SJCRH30 (cell line): ENCODE data around the gene SH3GL2. TPM values are rescaled to one million over a fixed set of nuclear protein-coding genes. Genes with fewer than 3 reads are reported as not detected.

Source experiments
- DNase-seq, 2 experiments: peaks; one replicate each; pipeline ENCODE4 v3.0.0-alpha.2; 2015 to 2020
- H3K27ac ChIP-seq: fragments of 250-450 bp; sonication (Bioruptor Pico); 2 replicates; pipeline ENCODE4 v1.5.1; 2020; ENCODE audit warnings: mild to moderate bottlenecking, moderate library complexity
- H3K27me3 ChIP-seq: fragments of 250-450 bp; sonication (Bioruptor Pico); 2 replicates; pipeline ENCODE4 v1.5.1; 2020; ENCODE audit warnings: mild to moderate bottlenecking, moderate library complexity
- H3K36me3 ChIP-seq: fragments of 250-450 bp; sonication (Bioruptor Pico); 2 replicates; pipeline ENCODE4 v1.5.1; 2020; ENCODE audit warnings: mild to moderate bottlenecking, moderate library complexity
- H3K4me1 ChIP-seq: fragments of 250-450 bp; sonication (Bioruptor Pico); 2 replicates; pipeline ENCODE4 v1.5.1; 2020; ENCODE audit warnings: mild to moderate bottlenecking, moderate library complexity
- H3K4me3 ChIP-seq: fragments of 250-450 bp; sonication (Bioruptor Pico); 2 replicates; pipeline ENCODE4 v1.5.1; 2020; ENCODE audit warnings: mild to moderate bottlenecking, moderate library complexity
- H3K9me3 ChIP-seq: fragments of 250-450 bp; sonication (Bioruptor Pico); replicated peaks from 2 replicates; pipeline ENCODE4 v1.5.1; 2020; ENCODE audit warnings: mild to moderate bottlenecking, moderate library complexity
- total RNA-seq: library from RNA; depleted of rRNA; stranded (reverse); fragments of >200 nt; shearing (Covaris generic); gene quantifications from 2 replicates; pipeline ENCODE4 v1.2.3, GENCODE V29; 2014

The SH3GL2 gene
- total RNA-seq, 1 experiment from 2014 or later, result 0.10 TPM

GRCh38 chr9:17588941-17589340, 10.1 kb downstream of the SH3GL2 start:
- no peak overlapping the region for H3K27ac ChIP-seq
- no peaks in the 10 kb centered on the region for H3K4me1 ChIP-seq
- H3K4me3 ChIP-seq, result no peak overlapping the region
- H3K27me3 ChIP-seq, result no peaks in the 10 kb centered on the region
- DNase-seq, result no peak
- no peaks in the 10 kb centered on the region for H3K36me3 ChIP-seq
- H3K9me3 ChIP-seq, result no peaks in the 10 kb centered on the region

GRCh38 chr9:17589771-17590170, 10.9 kb downstream of the SH3GL2 start:
- Histone ChIP-seq H3K4me1 (no peaks in the 10 kb centered on the region), H3K9me3 (no peaks in the 10 kb centered on the region), H3K27ac (no peak overlapping the region), H3K27me3 (no peaks in the 10 kb centered on the region), H3K36me3 (no peaks in the 10 kb centered on the region), H3K4me3 (no peak overlapping the region)
- DNase-seq, result no peak

GRCh38 chr9:17594961-17595360, 16.1 kb downstream of the SH3GL2 start:
- Histone ChIP-seq H3K4me1 (no peaks in the 10 kb centered on the region), H3K4me3 (no peak overlapping the region), H3K27me3 (no peaks in the 10 kb centered on the region), H3K36me3 (no peaks in the 10 kb centered on the region), H3K27ac (no peak overlapping the region), H3K9me3 (no peaks in the 10 kb centered on the region)
- DNase-seq, result no peak

- H3K27me3 ChIP-seq, result no peaks in the 10 kb centered on the region
- H3K36me3 ChIP-seq, result no peaks in the 10 kb centered on the region
- H3K27ac ChIP-seq, result no peak overlapping the region
- H3K9me3 ChIP-seq, result no peaks in the 10 kb centered on the region
- DNase-seq, result no peak
- H3K4me1 ChIP-seq, result peaks cover 9% of the 10 kb centered on the region; the same call in 1 of the 2 replicates
- no peak overlapping the region for H3K4me3 ChIP-seq
Measured at GRCh38 chr9:17597977-17598376, 19.1 kb downstream of the SH3GL2 start.

GRCh38 chr9:17600962-17601593, 22.2 kb downstream of the SH3GL2 start:
- Histone ChIP-seq H3K27ac (no peak overlapping the region), H3K36me3 (no peaks in the 10 kb centered on the region)
- DNase-seq, result peak in 1 of 2 experiments; percentile 29

GRCh38 chr9:17604556-17604955, 25.7 kb downstream of the SH3GL2 start:
- Histone ChIP-seq H3K4me1 (peaks cover 9% of the 10 kb centered on the region; the same call in 1 of the 2 replicates), H3K4me3 (no peak overlapping the region), H3K9me3 (no peaks in the 10 kb centered on the region), H3K27ac (no peak overlapping the region), H3K27me3 (no peaks in the 10 kb centered on the region), H3K36me3 (no peaks in the 10 kb centered on the region)
- DNase-seq, result no peak

More at GRCh38 chr9:17600962-17601593, 22.2 kb downstream of the SH3GL2 start:
- Histone ChIP-seq H3K4me1 (peaks cover 9% of the 10 kb centered on the region; the same call in 1 of the 2 replicates), H3K27me3 (no peaks in the 10 kb centered on the region), H3K9me3 (no peaks in the 10 kb centered on the region), H3K4me3 (no peak overlapping the region)

GRCh38 chr9:17609312-17610005, 30.6 kb downstream of the SH3GL2 start:
- no peaks in the 10 kb centered on the region for H3K9me3 ChIP-seq
- no peak overlapping the region for H3K27ac ChIP-seq
- DNase-seq, result no peak
- no peak overlapping the region for H3K4me3 ChIP-seq
- H3K27me3 ChIP-seq, result no peaks in the 10 kb centered on the region
- peaks cover 5% of the 10 kb centered on the region; the same call in 1 of the 2 replicates for H3K4me1 ChIP-seq
- H3K36me3 ChIP-seq, result no peaks in the 10 kb centered on the region

- H3K4me3 ChIP-seq, result no peak overlapping the region
- no peak for DNase-seq
- no peaks in the 10 kb centered on the region for H3K36me3 ChIP-seq
- H3K27me3 ChIP-seq, result no peaks in the 10 kb centered on the region
- H3K9me3 ChIP-seq, result no peaks in the 10 kb centered on the region
- no peak overlapping the region for H3K27ac ChIP-seq
- H3K4me1 ChIP-seq, result peaks cover 5% of the 10 kb centered on the region; the same call in 1 of the 2 replicates
Measured at GRCh38 chr9:17611342-17611741, 32.5 kb downstream of the SH3GL2 start.

GRCh38 chr9:17611917-17612316, 33.1 kb downstream of the SH3GL2 start:
- DNase-seq, result no peak
- no peak overlapping the region for H3K27ac ChIP-seq
- no peak overlapping the region for H3K4me3 ChIP-seq
- no peaks in the 10 kb centered on the region for H3K9me3 ChIP-seq
- no peaks in the 10 kb centered on the region for H3K36me3 ChIP-seq
- no peaks in the 10 kb centered on the region for H3K27me3 ChIP-seq
- H3K4me1 ChIP-seq, result peaks cover 5% of the 10 kb centered on the region; the same call in 1 of the 2 replicates

- Histone ChIP-seq H3K27me3 (no peaks in the 10 kb centered on the region), H3K36me3 (no peaks in the 10 kb centered on the region), H3K9me3 (no peaks in the 10 kb centered on the region), H3K4me1 (peaks cover 5% of the 10 kb centered on the region; the same call in 1 of the 2 replicates), H3K4me3 (no peak overlapping the region), H3K27ac (no peak overlapping the region)
- peak; percentile 10 to 51 for DNase-seq
Measured at GRCh38 chr9:17613758-17614157, 34.9 kb downstream of the SH3GL2 start.

- Histone ChIP-seq H3K36me3 (no peaks in the 10 kb centered on the region), H3K4me3 (no peak overlapping the region), H3K4me1 (peaks cover 5% of the 10 kb centered on the region; the same call in 1 of the 2 replicates), H3K27me3 (no peaks in the 10 kb centered on the region), H3K9me3 (no peaks in the 10 kb centered on the region), H3K27ac (no peak overlapping the region)
- no peak for DNase-seq
Measured at GRCh38 chr9:17614250-17614649, 35.4 kb downstream of the SH3GL2 start.

- no peak for DNase-seq
- H3K27ac ChIP-seq, result no peak overlapping the region
- no peaks in the 10 kb centered on the region for H3K9me3 ChIP-seq
- H3K27me3 ChIP-seq, result no peaks in the 10 kb centered on the region; the same call in 1 of the 2 replicates
- H3K36me3 ChIP-seq, result no peaks in the 10 kb centered on the region
- H3K4me1 ChIP-seq, result peaks cover 5% of the 10 kb centered on the region; the same call in 1 of the 2 replicates
- H3K4me3 ChIP-seq, result no peak overlapping the region
Measured at GRCh38 chr9:17614903-17615302, 36.0 kb downstream of the SH3GL2 start.

- no peak overlapping the region for H3K4me3 ChIP-seq
- H3K27me3 ChIP-seq, result no peaks in the 10 kb centered on the region; the same call in 1 of the 2 replicates
- no peak for DNase-seq
- H3K9me3 ChIP-seq, result no peaks in the 10 kb centered on the region
- no peaks in the 10 kb centered on the region for H3K36me3 ChIP-seq
- no peak overlapping the region for H3K27ac ChIP-seq
- no peaks in the 10 kb centered on the region for H3K4me1 ChIP-seq
Measured at GRCh38 chr9:17622141-17622540, 43.3 kb downstream of the SH3GL2 start.

GRCh38 chr9:17622749-17623148, 43.9 kb downstream of the SH3GL2 start:
- Histone ChIP-seq H3K36me3 (no peaks in the 10 kb centered on the region), H3K4me3 (no peak overlapping the region), H3K27me3 (no peaks in the 10 kb centered on the region; the same call in 1 of the 2 replicates), H3K27ac (no peak overlapping the region), H3K9me3 (no peaks in the 10 kb centered on the region), H3K4me1 (no peaks in the 10 kb centered on the region)
- no peak for DNase-seq

GRCh38 chr9:17623965-17624364, 45.1 kb downstream of the SH3GL2 start:
- Histone ChIP-seq H3K4me3 (no peak overlapping the region), H3K27ac (no peak overlapping the region), H3K4me1 (no peaks in the 10 kb centered on the region), H3K36me3 (no peaks in the 10 kb centered on the region), H3K27me3 (no peaks in the 10 kb centered on the region; the same call in 1 of the 2 replicates), H3K9me3 (no peaks in the 10 kb centered on the region)
- no peak for DNase-seq
